ENCODE data around the gene B3GNT2.

- no peak for TF ChIP-seq POLR2AphosphoS5 (IDR thresholded peaks at IDR 0.05)
- TF ChIP-seq CTCF (IDR thresholded peaks at IDR 0.05) = no peak
- no peak for TF ChIP-seq POLR2A (IDR thresholded peaks at IDR 0.05)
Measured at GRCh38 chr2:62267696-62268095, 71.8 kb downstream of the B3GNT2 start.

Measured in suprapubic skin (tissue), 4 donors.